Measurements from ENCODE around the gene DMD. TPM values are rescaled to one million over a fixed set of nuclear protein-coding genes. Genes with fewer than 3 reads are reported as not detected.
"Not testable (repeated sequence)": the region's sequence is repeated elsewhere in the genome, so short reads cannot be mapped to it uniquely, and the experiment has no call there.

Gene DMD
- total RNA-seq, 1 experiment from 2014 or later = 3.9 TPM

- no peak for DNase-seq (ENCODE audit: extremely low read depth, low read depth)
Observed at GRCh38 chrX:33160273-33160672, 51.1 kb downstream of the DMD start.

GRCh38 chrX:33156152-33156726, 55.1 kb downstream of the DMD start:
- no peak for DNase-seq (ENCODE audit: extremely low read depth, low read depth)

- no peak for DNase-seq (ENCODE audit: extremely low read depth, low read depth)
Observed at GRCh38 chrX:33149580-33149979, 61.8 kb downstream of the DMD start.

- DNase-seq (ENCODE audit: extremely low read depth, low read depth) = no peak
Observed at GRCh38 chrX:33149085-33149484, 62.3 kb downstream of the DMD start.

- no peak for DNase-seq (ENCODE audit: extremely low read depth, low read depth)
Observed at GRCh38 chrX:33142331-33142730, 69.0 kb downstream of the DMD start.

GRCh38 chrX:33138677-33139249, 72.6 kb downstream of the DMD start:
- no peak for DNase-seq (ENCODE audit: extremely low read depth, low read depth)

GRCh38 chrX:33134164-33134563, 77.2 kb downstream of the DMD start:
- no peak for DNase-seq (ENCODE audit: extremely low read depth, low read depth)

GRCh38 chrX:33133320-33133719, 78.0 kb downstream of the DMD start:
- DNase-seq (ENCODE audit: extremely low read depth, low read depth) = no peak

- no peak for DNase-seq (ENCODE audit: extremely low read depth, low read depth)
Observed at GRCh38 chrX:33132569-33132968, 78.8 kb downstream of the DMD start.

- DNase-seq (ENCODE audit: extremely low read depth, low read depth) = no peak
Observed at GRCh38 chrX:33129607-33130006, 81.7 kb downstream of the DMD start.

- DNase-seq (ENCODE audit: extremely low read depth, low read depth) = no peak
Observed at GRCh38 chrX:33128048-33128805, 83.1 kb downstream of the DMD start.

GRCh38 chrX:33126469-33126868, 84.9 kb downstream of the DMD start:
- no peak for DNase-seq (ENCODE audit: extremely low read depth, low read depth)

GRCh38 chrX:33109858-33110257, 101.5 kb downstream of the DMD start:
- DNase-seq (ENCODE audit: extremely low read depth, low read depth) = no peak

- DNase-seq (ENCODE audit: extremely low read depth, low read depth) = no peak
Observed at GRCh38 chrX:33106737-33107136, 104.6 kb downstream of the DMD start.

- DNase-seq (ENCODE audit: extremely low read depth, low read depth) = no peak
Observed at GRCh38 chrX:33095079-33095478, 116.3 kb downstream of the DMD start.

GRCh38 chrX:33087411-33087810, 123.9 kb downstream of the DMD start:
- DNase-seq (ENCODE audit: extremely low read depth, low read depth) = no peak

- DNase-seq (ENCODE audit: extremely low read depth, low read depth) = no peak
Observed at GRCh38 chrX:33086886-33087285, 124.5 kb downstream of the DMD start.

GRCh38 chrX:33082371-33082770, 129.0 kb downstream of the DMD start:
- DNase-seq (ENCODE audit: extremely low read depth, low read depth) = no peak

GRCh38 chrX:33078273-33078672, 133.1 kb downstream of the DMD start:
- no peak for DNase-seq (ENCODE audit: extremely low read depth, low read depth)

- not testable (repeated sequence) for DNase-seq (ENCODE audit: extremely low read depth, low read depth)
Observed at GRCh38 chrX:33073660-33074059, 137.7 kb downstream of the DMD start.

- no peak for DNase-seq (ENCODE audit: extremely low read depth, low read depth)
Observed at GRCh38 chrX:33065415-33065814, 145.9 kb downstream of the DMD start.

- no peak for DNase-seq (ENCODE audit: extremely low read depth, low read depth)
Observed at GRCh38 chrX:33062041-33062440, 149.3 kb downstream of the DMD start.
